DND-41 (cell line): ENCODE data around the gene RNGTT.

Experiments used
- ATAC-seq: fragments of 200-7000 bp; cut with Tn5 transposase; 3 replicates; pipeline ENCODE4 v1.9.1; 2021; ENCODE audit warnings: low read depth; ENCODE audit not compliant: insufficient read depth
- DNase-seq: peaks from one replicate; pipeline ENCODE4 v3.0.0-alpha.2; 2020
- H2AFZ ChIP-seq: 2 replicates; pipeline ENCODE4 v1.6.0; 2012; ENCODE audit warnings: low read depth, low read length
- H3K27ac ChIP-seq: 2 replicates; pipeline ENCODE4 v1.5.1; 2012; ENCODE audit warnings: low read length, inconsistent platforms
- H3K27me3 ChIP-seq: fragments of 200-600 bp; sonication (generic); 2 replicates; pipeline ENCODE4 v1.6.0; 2012; ENCODE audit warnings: low read length, mild to moderate bottlenecking, inconsistent platforms; ENCODE audit not compliant: insufficient read depth, poor library complexity
- H3K36me3 ChIP-seq: 2 replicates; pipeline ENCODE4 v1.5.1; 2012; ENCODE audit warnings: low read length, inconsistent platforms; ENCODE audit not compliant: insufficient read depth
- H3K4me1 ChIP-seq: 2 replicates; pipeline ENCODE4 v1.5.1; 2012; ENCODE audit warnings: mild to moderate bottlenecking, low read length; ENCODE audit not compliant: insufficient read depth
- H3K4me2 ChIP-seq: 2 replicates; pipeline ENCODE4 v1.6.0; 2012; ENCODE audit warnings: mild to moderate bottlenecking, moderate library complexity, low read length, inconsistent platforms; ENCODE audit not compliant: insufficient read depth
- H3K4me3 ChIP-seq, 2 experiments: fragments of 200-600 bp in 1 of 2; shearing (Covaris generic) in 1 of 2; 2 replicates each; pipeline ENCODE4 v1.5.1; 2012 to 2016; ENCODE audit warnings: inconsistent platforms in 2 of 2, low read length in 2 of 2, mild to moderate bottlenecking in 2 of 2, low read depth in 1 of 2, moderate library complexity in 1 of 2
- H3K79me2 ChIP-seq: 2 replicates; pipeline ENCODE4 v1.6.0; 2012; ENCODE audit warnings: low read length, inconsistent platforms; ENCODE audit not compliant: insufficient read depth
- H3K9ac ChIP-seq: 2 replicates; pipeline ENCODE4 v1.6.0; 2012; ENCODE audit warnings: low read depth, mild to moderate bottlenecking, inconsistent platforms, low read length, moderate library complexity
- H3K9me3 ChIP-seq: 2 replicates; pipeline ENCODE4 v1.5.1; 2012; ENCODE audit warnings: low read length, moderate library complexity, mild to moderate bottlenecking, inconsistent platforms; ENCODE audit not compliant: insufficient read depth, severe bottlenecking
- H4K20me1 ChIP-seq: 2 replicates; pipeline ENCODE4 v1.6.0; 2012; ENCODE audit warnings: low read length; ENCODE audit not compliant: insufficient read depth
- CTCF ChIP-seq: IDR thresholded peaks from 2 replicates; pipeline ENCODE4 v1.5.1; 2012; ENCODE audit warnings: borderline replicate concordance, low read length, moderate library complexity, mild to moderate bottlenecking; ENCODE audit not compliant: poor library complexity, severe bottlenecking; ENCODE audit errors: extremely low read depth
- EZH2 ChIP-seq: IDR thresholded peaks from 3 replicates; pipeline ENCODE4 v1.6.1; 2012; ENCODE audit warnings: borderline replicate concordance, low read depth, mild to moderate bottlenecking, moderate library complexity, low read length, inconsistent platforms; ENCODE audit not compliant: severe bottlenecking

RNGTT gene

DNA sequence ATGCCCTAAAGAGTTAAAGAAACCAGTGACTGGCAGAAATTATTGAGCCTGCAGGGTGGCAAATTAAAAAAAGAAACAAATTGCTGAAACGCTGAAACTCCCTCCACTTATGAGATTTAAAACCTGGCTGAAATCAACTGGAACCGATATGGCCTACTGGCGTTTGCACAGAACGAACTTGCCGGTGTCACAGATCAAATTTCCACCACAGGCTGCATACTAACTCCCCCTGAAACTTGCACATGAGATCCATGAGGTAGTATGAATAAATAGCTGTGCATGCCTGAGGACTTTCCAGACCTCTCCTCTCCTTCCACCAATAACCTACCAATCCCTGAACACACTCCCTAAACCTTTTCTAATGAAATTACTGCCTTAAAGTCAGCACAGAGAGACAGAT is 150.4 kb downstream of the RNGTT start:
- Histone ChIP-seq H3K4me1 (no peaks in the 10 kb centered on the region), H4K20me1 (no peaks in the 10 kb centered on the region), H3K79me2 (no peaks in the 10 kb centered on the region), H3K4me2 (no peak overlapping the region), H3K27ac (no peak overlapping the region), H2AFZ (no peak overlapping the region), H3K36me3 (no peaks in the 10 kb centered on the region), H3K9ac (no peak overlapping the region), H3K4me3 (no peak overlapping the region), H3K27me3 (no peaks in the 10 kb centered on the region), H3K9me3 (no peaks in the 10 kb centered on the region)
- DNase-seq (no peak), ATAC-seq (no peak)
- TF ChIP-seq CTCF: no peak
- TF ChIP-seq EZH2: no peak

DNA sequence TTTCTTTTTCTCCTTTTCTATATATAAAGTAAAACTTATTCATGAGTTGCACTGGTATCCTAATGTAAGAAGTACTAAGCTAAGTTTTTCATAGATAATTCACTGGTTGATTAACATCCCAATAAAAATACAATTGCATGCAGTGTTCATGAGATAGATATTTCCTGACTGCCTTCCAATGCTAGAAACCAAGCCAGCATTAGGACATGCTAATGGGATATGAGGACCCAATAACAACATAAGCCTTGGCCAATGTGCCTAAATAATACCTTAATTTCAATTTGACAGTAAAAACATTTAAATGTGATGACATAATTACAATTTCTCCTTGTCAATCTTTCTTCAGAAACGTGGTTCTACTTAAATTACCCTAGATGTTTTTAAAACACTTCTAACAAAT is 152.7 kb downstream of the RNGTT start:
- Histone ChIP-seq H3K36me3 (peaks cover 6% of the 10 kb centered on the region; the same call in 1 of the 2 replicates), H3K27ac (no peak overlapping the region), H4K20me1 (no peaks in the 10 kb centered on the region), H3K9ac (no peak overlapping the region), H3K4me1 (no peaks in the 10 kb centered on the region), H3K27me3 (no peaks in the 10 kb centered on the region), H2AFZ (no peak overlapping the region), H3K79me2 (peaks cover 2% of the 10 kb centered on the region; the same call in 1 of the 2 replicates), H3K4me3 (no peak overlapping the region), H3K9me3 (peaks cover 2% of the 10 kb centered on the region), H3K4me2 (no peak overlapping the region)
- TF ChIP-seq CTCF (no peak), EZH2 (no peak)
- ATAC-seq: no peak
- DNase-seq: no peak

GRCh38 chr6:88810089-88810488 is 153.3 kb downstream of the RNGTT start:
- TF ChIP-seq EZH2 (no peak), CTCF (no peak)
- DNase-seq (no peak), ATAC-seq (no peak)
- H3K9me3 ChIP-seq: peaks cover 2% of the 10 kb centered on the region
- no peaks in the 10 kb centered on the region for H4K20me1 ChIP-seq
- H3K36me3 ChIP-seq: peaks cover 6% of the 10 kb centered on the region; the same call in 1 of the 2 replicates
- no peak overlapping the region for H3K9ac ChIP-seq
- no peak overlapping the region for H2AFZ ChIP-seq
- peaks cover 2% of the 10 kb centered on the region; the same call in 1 of the 2 replicates for H3K79me2 ChIP-seq
- no peak overlapping the region for H3K4me2 ChIP-seq
- no peaks in the 10 kb centered on the region for H3K27me3 ChIP-seq
- H3K4me3 ChIP-seq: no peak overlapping the region
- H3K4me1 ChIP-seq: 0 out of 2 replicates have a peak, but pooled peaks cover 5% of the 10 kb centered on the region
- H3K27ac ChIP-seq: no peak overlapping the region

DNA sequence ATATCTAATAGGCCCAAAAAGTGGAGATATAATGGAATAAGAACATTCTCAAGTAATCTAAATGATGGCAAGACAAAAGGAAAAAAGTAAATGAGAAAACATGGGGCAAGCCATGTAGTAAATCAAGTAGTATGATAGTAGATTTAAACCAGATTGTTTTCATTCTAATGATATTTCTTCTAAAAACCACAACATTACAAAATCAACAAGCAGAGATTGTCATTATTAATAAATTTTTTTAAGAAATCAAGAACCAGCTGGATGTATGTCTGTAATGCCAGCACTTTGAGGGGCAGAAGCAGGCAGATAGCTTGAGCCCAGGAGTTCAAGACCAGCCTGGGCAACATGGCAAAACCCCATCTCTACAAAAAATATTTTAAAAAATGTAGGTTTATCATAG is 155.0 kb downstream of the RNGTT start:
- H4K20me1 ChIP-seq: no peaks in the 10 kb centered on the region
- ATAC-seq: no peak
- no peak overlapping the region for H3K4me3 ChIP-seq
- H3K27me3 ChIP-seq: no peaks in the 10 kb centered on the region
- peaks cover 2% of the 10 kb centered on the region; the same call in 1 of the 2 replicates for H3K79me2 ChIP-seq
- no peak for DNase-seq
- no peak overlapping the region for H3K4me2 ChIP-seq
- 0 out of 2 replicates have a peak, but pooled peaks cover 5% of the 10 kb centered on the region for H3K4me1 ChIP-seq
- H3K36me3 ChIP-seq: peaks cover 6% of the 10 kb centered on the region; the same call in 1 of the 2 replicates
- H3K9ac ChIP-seq: no peak overlapping the region
- H2AFZ ChIP-seq: no peak overlapping the region
- no peak overlapping the region for H3K27ac ChIP-seq
- TF ChIP-seq CTCF (no peak), EZH2 (no peak)
- peaks cover 2% of the 10 kb centered on the region for H3K9me3 ChIP-seq
